HG02870 (cell line): ENCODE data around the gene HIVEP2.

Experiments used
- ATAC-seq: cut with Tn5 transposase; IDR thresholded peaks from one replicate; pipeline ENCODE4 v1.9.1; 2021; ENCODE audit warnings: mild to moderate bottlenecking, moderate library complexity; ENCODE audit not compliant: unreplicated experiment

HIVEP2 gene

DNA sequence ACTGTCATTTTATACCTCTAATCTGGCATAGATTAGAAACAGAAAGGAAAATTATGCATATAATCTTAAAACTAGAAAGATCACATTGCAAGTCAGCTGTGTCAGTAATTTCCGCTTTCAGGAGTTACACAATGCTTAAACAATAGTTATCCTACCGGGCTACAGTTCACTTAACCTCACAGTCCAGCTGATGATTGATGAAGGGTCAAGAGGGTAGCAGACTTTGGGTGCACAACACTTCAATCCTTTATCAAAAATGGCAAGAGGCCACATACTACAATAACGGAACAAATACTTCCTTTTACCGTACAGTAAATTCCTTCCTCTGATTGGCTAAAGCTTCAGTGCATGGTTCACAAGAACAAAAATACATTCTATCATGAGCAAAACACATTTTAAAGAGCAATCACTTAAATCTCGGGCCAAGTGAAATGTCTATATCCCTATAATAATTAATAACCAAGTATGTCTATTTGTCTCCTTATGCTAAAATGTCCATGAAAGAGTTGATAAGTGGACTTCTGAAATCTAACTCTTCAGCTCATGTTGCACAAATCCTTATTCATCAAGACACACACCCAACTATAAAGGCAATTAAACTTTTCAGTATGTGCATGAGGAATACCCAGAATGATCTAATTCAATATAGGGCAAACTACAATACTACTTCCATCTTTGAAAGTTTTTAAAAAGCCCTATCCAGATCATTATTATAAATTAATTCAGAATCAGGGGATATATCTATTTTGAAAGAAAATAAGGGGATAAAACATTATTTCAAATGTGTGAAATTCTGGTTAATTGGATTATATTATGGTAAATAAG, 76.8 kb downstream of the HIVEP2 start:
- ATAC-seq, result no peak

DNA sequence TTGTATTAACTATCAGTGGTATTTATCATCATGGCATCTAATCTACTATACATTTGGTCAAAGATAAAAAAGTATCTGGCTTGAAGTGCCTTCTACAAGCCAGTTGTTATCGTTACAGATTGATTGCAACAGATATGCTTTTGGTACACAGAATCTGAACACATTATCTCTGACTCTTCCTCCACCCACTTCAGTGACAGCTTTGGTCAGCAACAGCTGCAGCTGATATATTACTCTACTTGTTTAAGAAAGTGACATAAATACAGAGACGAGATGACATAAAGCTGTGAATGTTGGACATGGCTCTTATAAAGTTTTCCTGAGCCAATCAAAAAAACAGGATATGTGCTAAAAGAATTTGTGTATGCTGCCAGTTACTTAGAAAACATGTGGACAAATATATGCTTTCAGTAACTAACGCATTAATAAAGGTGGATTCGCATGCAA, 77.6 kb downstream of the HIVEP2 start:
- no peak for ATAC-seq

DNA sequence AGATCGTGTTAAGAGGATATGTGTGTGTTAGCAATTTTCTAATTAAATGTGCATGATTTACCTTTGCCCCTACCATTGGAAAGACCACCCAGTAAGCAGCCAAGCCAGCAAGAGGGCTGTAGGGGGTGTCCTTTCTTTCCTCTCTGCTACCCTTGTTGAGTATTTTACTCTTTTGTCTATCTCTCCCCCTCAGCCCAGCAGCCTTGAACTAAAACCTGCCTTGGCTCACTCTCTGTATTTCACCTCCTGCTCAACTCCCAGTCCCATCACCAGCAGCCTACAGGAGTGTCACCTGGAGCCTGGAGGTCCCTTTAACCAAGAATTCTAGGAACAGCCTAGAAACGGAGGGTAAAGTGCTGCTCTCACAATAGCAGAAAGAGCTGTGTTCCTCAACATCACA, 81.0 kb downstream of the HIVEP2 start:
- ATAC-seq, result no peak

DNA sequence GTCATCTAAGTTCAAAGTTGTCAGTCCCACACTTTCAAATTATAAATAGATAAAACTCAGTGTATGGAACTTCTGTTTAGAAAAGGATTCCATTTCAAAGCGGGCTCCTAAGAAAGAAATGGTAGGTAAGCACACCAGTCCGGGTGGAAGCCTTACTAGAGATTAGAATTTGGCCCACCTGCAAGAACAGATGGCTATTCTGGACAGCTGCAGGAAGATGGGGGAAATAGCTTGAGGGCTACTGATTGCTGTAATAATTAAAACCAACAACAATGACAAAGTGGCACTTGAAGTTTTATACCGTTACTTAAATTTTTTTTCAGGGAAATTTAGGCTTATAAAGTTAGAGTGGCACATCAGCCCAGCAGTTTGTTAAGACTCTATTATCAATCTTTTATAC, 83.3 kb downstream of the HIVEP2 start:
- no peak for ATAC-seq

DNA sequence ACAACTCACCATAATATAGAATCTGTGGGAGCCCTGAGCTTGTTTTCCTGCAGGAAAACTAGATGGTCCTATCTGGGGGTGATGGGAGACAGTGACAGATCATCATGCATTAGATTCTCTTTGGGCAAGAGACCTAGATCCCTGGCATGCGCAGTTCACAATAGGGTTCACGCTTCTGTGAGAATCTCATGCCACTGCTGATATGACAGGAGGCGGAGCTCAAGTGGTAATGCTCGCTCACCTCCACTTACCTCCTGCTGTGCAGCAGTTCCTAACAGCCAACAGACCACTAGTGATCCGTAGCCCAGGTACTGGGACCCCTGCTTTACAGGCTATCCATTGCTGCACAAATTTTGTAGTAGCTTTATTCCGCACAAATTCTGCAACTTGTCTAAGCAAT, 84.5 kb downstream of the HIVEP2 start:
- no peak for ATAC-seq

- ATAC-seq, result no peak
Observed at GRCh38 chr6:142857796-142858555, 87.0 kb downstream of the HIVEP2 start.

DNA sequence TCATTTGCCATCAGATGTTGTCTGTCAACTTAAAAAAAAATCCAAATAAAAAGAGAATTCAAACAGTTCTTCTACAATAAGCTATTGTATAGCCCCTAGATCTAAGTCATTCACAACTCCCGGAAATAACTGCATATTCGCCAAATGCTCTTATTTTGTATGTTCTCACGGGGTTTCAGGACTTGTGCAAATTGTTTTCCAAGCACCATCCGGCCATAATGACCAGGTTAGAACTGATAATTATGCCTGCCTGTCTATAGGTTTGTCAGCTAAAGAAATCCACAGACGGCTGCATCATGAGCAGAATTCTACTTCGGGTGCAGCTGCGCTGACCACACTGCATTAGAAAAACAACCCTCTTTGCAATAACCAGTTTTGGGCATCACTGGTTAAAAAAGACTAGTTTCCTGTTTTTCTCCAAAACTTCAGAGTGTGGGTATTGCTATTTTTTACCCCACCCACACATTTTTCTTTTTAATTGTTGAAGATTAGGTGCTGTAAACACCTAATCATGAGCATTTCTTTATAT, 87.7 kb downstream of the HIVEP2 start:
- ATAC-seq, result peak; percentile 26

- ATAC-seq, result peak; percentile 59
Observed at GRCh38 chr6:142856624-142857232, 88.2 kb downstream of the HIVEP2 start.

GRCh38 chr6:142855893-142856623, 88.9 kb downstream of the HIVEP2 start:
- ATAC-seq, result peak; percentile 35

- no peak for ATAC-seq
Observed at GRCh38 chr6:142854589-142855488, 90.1 kb downstream of the HIVEP2 start.

- ATAC-seq, result no peak
Observed at GRCh38 chr6:142853244-142854180, 91.5 kb downstream of the HIVEP2 start.

GRCh38 chr6:142851601-142852000, 93.4 kb downstream of the HIVEP2 start:
- ATAC-seq, result no peak

- peak; percentile 70 for ATAC-seq
Observed at GRCh38 chr6:142850679-142851423, 94.1 kb downstream of the HIVEP2 start.

GRCh38 chr6:142848976-142849375, 96.0 kb downstream of the HIVEP2 start:
- no peak for ATAC-seq

DNA sequence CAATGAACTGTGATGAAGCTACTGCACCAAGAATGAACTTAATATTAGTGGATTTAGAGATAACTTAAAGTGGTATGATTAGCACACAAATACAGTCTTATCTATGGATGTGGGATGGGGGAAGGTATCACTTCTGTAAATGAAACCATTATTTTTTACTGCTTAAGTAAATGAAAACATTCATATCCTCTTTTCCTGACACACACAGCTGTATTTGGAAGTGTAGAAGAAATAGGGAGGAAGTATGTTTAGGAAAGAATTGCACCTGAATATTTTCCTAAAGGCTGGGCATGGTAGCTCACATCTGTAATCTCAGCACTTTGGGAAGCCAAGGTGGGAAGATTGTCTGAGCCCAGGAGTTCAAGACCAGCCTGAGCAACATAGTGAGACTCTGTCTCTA, 96.8 kb downstream of the HIVEP2 start:
- no peak for ATAC-seq

DNA sequence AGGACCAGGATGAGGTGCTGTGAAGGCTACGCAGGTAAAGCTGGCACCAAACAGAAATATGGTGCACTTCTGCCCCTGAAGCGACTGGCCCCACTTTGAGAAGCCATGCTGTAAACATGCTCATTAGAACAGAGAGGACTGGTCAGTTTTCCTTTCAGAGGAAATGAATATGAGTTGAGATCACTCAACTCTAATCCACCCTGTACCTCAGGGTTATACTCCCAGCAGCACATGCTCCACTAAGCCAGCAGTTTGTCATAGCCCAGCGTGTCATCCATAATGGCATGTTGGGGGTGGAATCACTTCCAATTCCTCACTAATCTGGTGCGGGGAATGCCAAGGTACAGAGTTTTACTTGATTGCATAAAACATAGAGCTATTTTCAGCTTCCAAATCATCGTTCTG, 98.1 kb downstream of the HIVEP2 start:
- no peak for ATAC-seq

DNA sequence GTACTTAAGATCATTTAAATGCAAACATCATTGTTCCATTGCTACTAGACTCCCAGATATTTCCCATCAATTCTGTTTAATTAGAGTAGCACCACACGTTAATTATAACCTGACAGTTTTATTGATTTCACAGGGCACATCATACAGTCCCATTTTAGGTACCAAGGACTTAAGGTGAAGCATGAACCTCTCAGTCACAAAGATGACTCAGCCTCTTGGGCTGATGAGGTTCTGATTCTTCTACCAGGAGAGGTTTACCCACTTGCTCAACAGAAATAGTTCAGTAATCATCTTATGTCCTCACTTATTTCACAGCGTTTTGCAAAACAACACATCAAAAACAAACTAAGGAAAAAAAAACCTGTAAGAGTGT, 98.5 kb downstream of the HIVEP2 start:
- ATAC-seq, result no peak
